HepG2 (cell line): ENCODE data around the gene STK10. TPM values are rescaled to one million over a fixed set of nuclear protein-coding genes. Genes with fewer than 3 reads are reported as not detected.
"Not testable (repeated sequence)": the region's sequence is repeated elsewhere in the genome, so short reads cannot be mapped to it uniquely, and the experiment has no call there.

Experiments
- ATAC-seq: fragments of 200-7000 bp; cut with Tn5 transposase; 3 replicates; pipeline ENCODE4 v1.9.1; 2020; ENCODE audit warnings: mild to moderate bottlenecking, moderate library complexity
- BruUV-seq: library from RNA; stranded (reverse); fragments of 400-500 nt; replicated peaks from 2 replicates; lab custom pipeline; 2021; lab: Mats Ljungman, UMichigan
- CTCF ChIA-PET: fragments of 300-600 bp; formaldehyde crosslinking; extraction: SDS; loops from one replicate; lab custom pipeline; 2021; ENCODE audit warnings: low total read pairs, inconsistent platforms, low intra/inter-chr PET ratio; lab: Yijun Ruan, JAX
- POLR2A ChIA-PET: fragments of 350-600 bp; sonication (Branson Sonifier 250); formaldehyde crosslinking; loops from one replicate; lab custom pipeline; 2020; ENCODE audit warnings: antibody characterized with exemption, inconsistent platforms; lab: Yijun Ruan, JAX
- DNase-seq: peaks from one replicate; pipeline ENCODE4 v3.0.0-alpha.2; 2015; ENCODE audit warnings: low spot score
- FAIRE-seq: peaks from 3 replicates; lab custom pipeline; 2011; peaks lifted over from hg19 to GRCh38; lab: Jason Lieb, UNC
- H2AFZ ChIP-seq: one replicate; pipeline ENCODE4 v1.6.1; 2011; ENCODE audit warnings: low read length, inconsistent platforms
- H3K27ac ChIP-seq: fragments of 300-600 bp; 3 replicates; pipeline ENCODE4 v1.8.0; 2011; ENCODE audit warnings: mixed run types, mild to moderate bottlenecking, mixed read lengths, low read length, inconsistent platforms; ENCODE audit not compliant: insufficient read depth; ENCODE audit errors: extremely low read length
- H3K27me3 ChIP-seq, 2 experiments: fragments of 200-600 bp in 1 of 2; 2 replicates in 1 of 2; 3 replicates in 1 of 2; pipeline versions ENCODE4 v1.6.0 to v1.8.0; 2011; ENCODE audit warnings: low read length in 2 of 2, mild to moderate bottlenecking in 2 of 2, moderate library complexity in 2 of 2, inconsistent platforms in 1 of 2; ENCODE audit not compliant: insufficient read depth in 2 of 2, control insufficient read depth in 1 of 2
- H3K36me3 ChIP-seq, 2 experiments: fragments of 200-600 bp in 1 of 2; replicated peaks in 1 of 2; 2 replicates in 1 of 2; 3 replicates in 1 of 2; pipeline versions ENCODE4 v1.5.1 to v1.8.0; 2011; ENCODE audit warnings: low read length in 2 of 2, inconsistent platforms in 1 of 2; ENCODE audit not compliant: insufficient read depth in 2 of 2, control insufficient read depth in 1 of 2
- H3K4me1 ChIP-seq: 2 replicates; pipeline ENCODE4 v1.5.1; 2012; ENCODE audit warnings: low read length, inconsistent platforms; ENCODE audit not compliant: insufficient read depth
- H3K4me2 ChIP-seq: 2 replicates; pipeline ENCODE4 v1.6.0; 2011; ENCODE audit warnings: low read depth, low read length, inconsistent platforms
- H3K4me3 ChIP-seq, 3 experiments: fragments of 200-600 bp in 1 of 3; sonication (generic), shearing (Covaris generic) in 1 of 3; replicated peaks in 1 of 3; 2 replicates each; pipeline ENCODE4 v1.5.1; 2011 to 2016; ENCODE audit warnings: low read length in 3 of 3, inconsistent platforms in 2 of 3, low read depth in 2 of 3, mild to moderate bottlenecking in 2 of 3, control low read depth in 1 of 3, mixed read lengths in 1 of 3; ENCODE audit not compliant: insufficient read depth in 1 of 3
- H3K79me2 ChIP-seq: one replicate; pipeline ENCODE4 v1.6.1; 2011; ENCODE audit warnings: low read length, inconsistent platforms; ENCODE audit not compliant: insufficient read depth
- H3K9ac ChIP-seq: 2 replicates; pipeline ENCODE4 v1.6.0; 2011; ENCODE audit warnings: mild to moderate bottlenecking, low read depth, low read length, inconsistent platforms; ENCODE audit not compliant: insufficient read depth
- H3K9me3 ChIP-seq: 2 replicates; pipeline ENCODE4 v1.5.1; 2012; ENCODE audit warnings: mild to moderate bottlenecking, low read length
- H4K20me1 ChIP-seq: 2 replicates; pipeline ENCODE4 v1.6.0; 2011; ENCODE audit warnings: inconsistent platforms, mild to moderate bottlenecking, low read length, moderate library complexity; ENCODE audit not compliant: insufficient read depth
- HNF1B ChIP-seq: sonication (generic); formaldehyde crosslinking; IDR thresholded peaks from 2 replicates; pipeline ENCODE4 v1.5.1; 2020; ENCODE audit warnings: mild to moderate bottlenecking, moderate library complexity, missing genetic modification reagents
- MAFF ChIP-seq: IDR thresholded peaks from 2 replicates; pipeline ENCODE4 v1.6.1; 2011; ENCODE audit warnings: low read depth, low read length, improper control_type of control experiment
- MAFK ChIP-seq, 2 experiments: IDR thresholded peaks in 1 of 2; conservative IDR thresholded peaks in 1 of 2; 2 replicates each; pipeline ENCODE4 v1.6.1; 2011; ENCODE audit warnings: improper control_type of control experiment in 2 of 2, low read length in 2 of 2
- NFYB ChIP-seq: sonication (generic); formaldehyde crosslinking; IDR thresholded peaks from 2 replicates; pipeline ENCODE4 v1.4.0; 2020; ENCODE audit warnings: missing genetic modification reagents
- NFYC ChIP-seq: IDR thresholded peaks from 2 replicates; pipeline ENCODE4 v1.6.1; 2016; ENCODE audit warnings: missing genetic modification reagents, missing compliant biosample characterization
- SMYD3 ChIP-seq: sonication (generic); formaldehyde crosslinking; IDR thresholded peaks from 2 replicates; pipeline ENCODE4 v1.8.1; 2023; ENCODE audit warnings: mild to moderate bottlenecking, missing genetic modification reagents
- ZC3H4 ChIP-seq: sonication (generic); formaldehyde crosslinking; IDR thresholded peaks from 2 replicates; pipeline ENCODE4 v1.4.0; 2020; ENCODE audit warnings: missing genetic modification reagents, borderline replicate concordance
- ZNF296 ChIP-seq: sonication (generic); formaldehyde crosslinking; conservative IDR thresholded peaks from 2 replicates; pipeline ENCODE4 v1.5.0; 2020; ENCODE audit warnings: mild to moderate bottlenecking, missing genetic modification reagents
- WGBS: methylation state at CpG from one replicate; pipeline ENCODE4 v1.1.6; 2017; ENCODE audit warnings: low lambda C conversion rate; 5-methylcytosine and 5-hydroxymethylcytosine counted together
- in situ Hi-C: cut with HindIII; loops from 2 replicates; pipeline ENCODE4 v1.10.0; 2017; ENCODE audit warnings: low pct_unique_long_range_greater_than_20kb; ENCODE audit not compliant: extremely low pct_ligation_motif_present
- intact Hi-C: fragments of 100-400 bp; cut with micrococcal nuclease; formaldehyde crosslinking; loops from one replicate; pipeline ENCODE4 v1.10.0; 2022; ENCODE audit not compliant: unreplicated experiment
- polyA plus RNA-seq, 8 experiments: library from polyadenylated mRNA; depleted of rRNA in 3 of 8; stranded (reverse) in 7 of 8; unstranded in 1 of 8; fragments of >200 nt; fragmentation: Illumina TruSeq in 4 of 8; extraction: Trizol in 4 of 8; gene quantifications; 2 replicates each; pipeline versions ENCODE4 v1.2.1 to v1.2.3, GENCODE V29; 2011 to 2016; ENCODE audit warnings: low read depth in 4 of 8, missing spikeins in 1 of 8, mixed read lengths in 1 of 8; ENCODE audit not compliant: insufficient read depth in 1 of 8
- total RNA-seq, 5 experiments: library from RNA; depleted of rRNA; stranded (reverse); fragments of >200 nt; fragmentation: Illumina TruSeq; extraction: Trizol; gene quantifications; 2 replicates each; pipeline ENCODE4 v1.2.3, GENCODE V29; 2016; ENCODE audit warnings: low read depth in 1 of 5

Gene STK10
- total and polyA plus RNA-seq, 2 of the 13 experiments (the other 11 are each of a cell fraction or from before 2014, with no cell fraction given), result 7.0 to 7.2 TPM

- POLR2A ChIA-PET, result no interaction called here
- in situ Hi-C loops, result no loop called here
- no peak for DNase-seq
- CTCF ChIA-PET, result no interaction called here
- TF ChIP-seq HNF1B, result no peak
- TF ChIP-seq SMYD3 (CRISPR knock-in tag), result no peak
- TF ChIP-seq ZC3H4 (CRISPR knock-in tag), result no peak
- TF ChIP-seq ZNF296 (CRISPR knock-in tag), result no peak
- Histone ChIP-seq H3K9ac (no peak overlapping the region), H3K9me3 (no peaks in the 10 kb centered on the region), H3K79me2 (no peaks in the 10 kb centered on the region), H2AFZ (no peak overlapping the region), H3K4me3 (no peak overlapping the region), H3K27me3 (no peaks in the 10 kb centered on the region), H3K27ac (no peak overlapping the region), H4K20me1 (no peaks in the 10 kb centered on the region), H3K36me3 (no peaks in the 10 kb centered on the region), H3K4me1 (peaks cover 2% of the 10 kb centered on the region), H3K4me2 (no peak overlapping the region)
- intact Hi-C loops, result no loop called here
- WGBS, result 87% methylated on average over 10 of the region's 10 CpGs
- no peak for ATAC-seq
- BruUV-seq, result no TSS peak
- no peak for FAIRE-seq
Measured at GRCh38 chr5:172199446-172199845, 11.4 kb upstream of the STK10 start.

GRCh38 chr5:172197775-172198174 lies 9.8 kb upstream of the STK10 start:
- H3K9me3 ChIP-seq, H3K4me2 ChIP-seq, CTCF ChIA-PET, ATAC-seq, FAIRE-seq, H3K9ac ChIP-seq, H4K20me1 ChIP-seq, DNase-seq, intact Hi-C loops, POLR2A ChIA-PET, H2AFZ ChIP-seq: not testable (repeated sequence)
- WGBS, result 63% methylated on average over 4 of the region's 4 CpGs
- peak; percentile 46 to 66 for TF ChIP-seq MAFK (conservative IDR thresholded peaks at IDR 0.05 in 1 of 2, IDR thresholded peaks at IDR 0.05 in 1 of 2; ENCODE audit: low read length in 2 of 2)
- peak; percentile 68 for TF ChIP-seq MAFF
- peak; percentile 50 for TF ChIP-seq NFYC (CRISPR knock-in tag)
- TF ChIP-seq NFYB (CRISPR knock-in tag), result peak; percentile 51; the same call in 1 of the 2 replicates
- TF ChIP-seq, all 625 proteins: peak for 4; not testable (repeated sequence) for 621
- H3K4me1 ChIP-seq, result peaks cover 12% of the 10 kb centered on the region
- H3K27me3 ChIP-seq, in situ Hi-C loops, BruUV-seq, H3K79me2 ChIP-seq, H3K36me3 ChIP-seq, H3K4me3 ChIP-seq, H3K27ac ChIP-seq: not testable (repeated sequence)
